Kidney epithelial cell (primary cell): ENCODE measurements around the gene ARHGAP12. TPM values are rescaled to one million over a fixed set of nuclear protein-coding genes. Genes with fewer than 3 reads are reported as not detected.

ENCODE experiments used
- DNase-seq: peaks from one replicate; pipeline ENCODE4 v3.0.0-alpha.2; 2010; ENCODE audit warnings: low read depth
- H3K27me3 ChIP-seq: 2 replicates; pipeline ENCODE4 v1.6.0; 2011; ENCODE audit warnings: low read length; ENCODE audit not compliant: control insufficient read depth, insufficient read depth
- H3K36me3 ChIP-seq: 2 replicates; pipeline ENCODE4 v1.5.1; 2011; ENCODE audit warnings: low read length; ENCODE audit not compliant: control insufficient read depth, insufficient read depth
- H3K4me3 ChIP-seq: 2 replicates; pipeline ENCODE4 v1.5.1; 2011; ENCODE audit warnings: low read depth, mild to moderate bottlenecking, control low read depth, low read length
- total RNA-seq: library from RNA; depleted of rRNA; stranded (reverse); fragments of >200 nt; gene quantifications from 2 replicates; pipeline ENCODE4 v1.2.3, GENCODE V29; 2015
- TF ChIP-seq, protein P1 (sequence below): IDR thresholded peaks from 2 replicates; pipeline ENCODE4 v1.5.1; 2011; ENCODE audit warnings: mild to moderate bottlenecking, moderate library complexity, low read length, control low read depth, inconsistent platforms; ENCODE audit not compliant: insufficient read depth, poor library complexity, severe bottlenecking

Gene ARHGAP12
- total RNA-seq, 1 donor from 2014 or later: 38.7 TPM

- Histone ChIP-seq H3K4me3 (no peak overlapping the region), H3K36me3 (no peaks in the 10 kb centered on the region), H3K27me3 (no peaks in the 10 kb centered on the region)
- no peak for DNase-seq
- TF ChIP-seq, protein P1, sequence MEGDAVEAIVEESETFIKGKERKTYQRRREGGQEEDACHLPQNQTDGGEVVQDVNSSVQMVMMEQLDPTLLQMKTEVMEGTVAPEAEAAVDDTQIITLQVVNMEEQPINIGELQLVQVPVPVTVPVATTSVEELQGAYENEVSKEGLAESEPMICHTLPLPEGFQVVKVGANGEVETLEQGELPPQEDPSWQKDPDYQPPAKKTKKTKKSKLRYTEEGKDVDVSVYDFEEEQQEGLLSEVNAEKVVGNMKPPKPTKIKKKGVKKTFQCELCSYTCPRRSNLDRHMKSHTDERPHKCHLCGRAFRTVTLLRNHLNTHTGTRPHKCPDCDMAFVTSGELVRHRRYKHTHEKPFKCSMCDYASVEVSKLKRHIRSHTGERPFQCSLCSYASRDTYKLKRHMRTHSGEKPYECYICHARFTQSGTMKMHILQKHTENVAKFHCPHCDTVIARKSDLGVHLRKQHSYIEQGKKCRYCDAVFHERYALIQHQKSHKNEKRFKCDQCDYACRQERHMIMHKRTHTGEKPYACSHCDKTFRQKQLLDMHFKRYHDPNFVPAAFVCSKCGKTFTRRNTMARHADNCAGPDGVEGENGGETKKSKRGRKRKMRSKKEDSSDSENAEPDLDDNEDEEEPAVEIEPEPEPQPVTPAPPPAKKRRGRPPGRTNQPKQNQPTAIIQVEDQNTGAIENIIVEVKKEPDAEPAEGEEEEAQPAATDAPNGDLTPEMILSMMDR: no peak
These were observed 147.9 kb downstream of the ARHGAP12 start for GRCh38 chr10:31780717-31781116.

DNA sequence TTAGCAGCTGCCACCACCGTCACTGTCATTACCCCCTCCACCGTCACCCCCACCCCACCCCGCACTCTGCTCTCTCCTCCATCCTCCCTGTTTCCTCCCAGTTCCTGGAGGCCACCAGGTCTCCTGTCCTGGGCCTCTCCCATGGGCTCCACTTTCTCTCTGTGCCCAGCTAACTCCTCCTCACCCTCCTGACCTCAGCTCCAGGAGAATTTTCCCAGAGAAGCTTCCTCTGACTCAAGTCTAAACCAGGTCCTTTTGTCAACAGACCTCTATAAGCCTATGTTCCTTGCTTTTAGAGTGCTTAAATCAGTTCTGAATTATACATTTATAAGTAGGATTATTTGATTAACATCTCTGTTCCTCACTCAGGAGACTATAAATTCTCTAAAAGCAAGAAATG, 150.0 kb downstream of the ARHGAP12 start:
- no peaks in the 10 kb centered on the region for H3K36me3 ChIP-seq
- TF ChIP-seq, protein P1: no peak
- DNase-seq: no peak
- no peak overlapping the region for H3K4me3 ChIP-seq
- no peaks in the 10 kb centered on the region for H3K27me3 ChIP-seq

DNA sequence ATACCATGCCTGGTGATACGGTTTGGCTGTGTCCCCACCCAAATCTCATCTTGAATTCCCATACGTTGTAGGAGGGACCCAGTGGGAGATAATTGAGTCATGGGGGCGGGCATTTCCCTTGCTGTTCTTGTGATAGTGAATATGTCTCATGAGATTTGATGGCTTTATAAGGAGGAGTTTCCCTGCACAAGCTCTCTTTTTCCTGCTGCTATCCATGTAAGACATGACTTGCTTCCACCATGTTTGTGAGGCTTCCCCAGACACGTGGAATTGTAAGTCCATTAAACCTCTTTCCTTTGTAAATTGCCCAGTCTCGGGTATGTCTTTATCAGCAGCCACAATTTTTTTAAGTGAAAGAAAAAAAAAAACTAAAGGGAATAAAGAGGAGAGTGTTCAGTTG, 152.5 kb downstream of the ARHGAP12 start:
- no peaks in the 10 kb centered on the region for H3K36me3 ChIP-seq
- no peak overlapping the region for H3K4me3 ChIP-seq
- no peaks in the 10 kb centered on the region for H3K27me3 ChIP-seq
- TF ChIP-seq, protein P1: no peak
- no peak for DNase-seq

GRCh38 chr10:31774928-31775650, 153.5 kb downstream of the ARHGAP12 start:
- DNase-seq: no peak
- TF ChIP-seq, protein P1: no peak
- Histone ChIP-seq H3K36me3 (no peaks in the 10 kb centered on the region), H3K4me3 (no peak overlapping the region), H3K27me3 (no peaks in the 10 kb centered on the region)

DNA sequence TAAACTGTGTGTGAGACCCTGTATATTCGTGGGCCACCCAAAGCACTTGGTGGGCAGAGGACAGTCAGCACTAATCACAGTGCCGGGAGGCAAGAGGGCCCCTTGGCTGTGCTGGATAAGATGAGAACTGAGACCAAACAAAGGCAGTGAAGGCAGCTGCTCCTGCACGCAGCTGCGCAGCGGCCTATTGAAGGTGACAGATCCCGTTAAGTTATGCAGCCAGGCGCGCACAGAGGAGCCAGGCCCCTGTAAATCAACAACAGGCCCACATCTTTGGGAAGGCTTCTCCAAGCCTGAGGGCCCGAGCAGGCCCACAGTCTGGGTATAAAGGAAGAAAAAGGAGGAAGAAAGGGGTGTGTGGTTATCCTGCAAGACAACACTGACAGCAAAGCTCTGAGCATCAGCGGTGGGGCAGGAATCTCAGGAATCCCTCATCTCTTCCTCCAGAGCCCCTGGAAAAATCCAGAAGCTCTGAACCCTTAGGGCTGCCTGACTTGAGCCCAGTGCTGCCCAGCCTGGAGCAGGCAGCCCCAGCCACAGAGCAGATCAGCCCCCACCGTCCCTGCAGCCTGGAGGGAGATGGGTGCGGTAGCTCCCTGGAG, 154.2 kb downstream of the ARHGAP12 start:
- TF ChIP-seq, protein P1: no peak
- DNase-seq: no peak

More for the DNA sequence above, 154.2 kb downstream of the ARHGAP12 start:
- Histone ChIP-seq H3K27me3 (no peaks in the 10 kb centered on the region), H3K36me3 (no peaks in the 10 kb centered on the region), H3K4me3 (no peak overlapping the region)
